Transverse colon (tissue), 4 donors: ENCODE data around the gene SMIM31. TPM values are rescaled to one million over a fixed set of nuclear protein-coding genes. Genes with fewer than 3 reads are reported as not detected.
A peak's percentile ranks its signal among the peaks of the same experiment; 100 is the strongest.

Source experiments
- DNase-seq: peaks from one replicate; pipeline ENCODE4 v3.0.0-alpha.2; 2019
- H3K27ac ChIP-seq, 4 donors: fragments of 200-600 bp; sonication (generic); 2 replicates each; pipeline ENCODE4 v1.5.1; 2016 to 2018; ENCODE audit warnings: inconsistent platforms in 4 of 4
- H3K27me3 ChIP-seq: fragments of 200-600 bp; sonication (generic); 2 replicates; pipeline ENCODE4 v1.5.1; 2017; ENCODE audit warnings: inconsistent platforms
- H3K36me3 ChIP-seq, 4 donors: fragments of 200-600 bp; sonication (generic); 2 replicates each; pipeline ENCODE4 v1.5.1; 2017 to 2019; ENCODE audit warnings: inconsistent platforms in 4 of 4
- H3K4me1 ChIP-seq, 4 donors: fragments of 200-600 bp; sonication (generic); 2 replicates each; pipeline ENCODE4 v1.5.1; 2017 to 2020; ENCODE audit warnings: inconsistent platforms in 4 of 4
- H3K4me3 ChIP-seq, 4 donors: fragments of 200-600 bp; sonication (generic); 1 replicate in 1 of 4; 2 replicates in 3 of 4; pipeline versions ENCODE4 v1.5.1 to v1.6.1; 2017 to 2019; ENCODE audit warnings: inconsistent platforms in 4 of 4
- H3K9me3 ChIP-seq, 2 donors: fragments of 200-600 bp; sonication (generic); 2 replicates each; pipeline ENCODE4 v1.5.1; 2017 to 2019; ENCODE audit warnings: inconsistent platforms in 2 of 2
- CTCF ChIP-seq, 5 experiments: fragments of 200-600 bp in 3 of 5; fragments of 450-650 bp in 2 of 5; sonication (generic) in 3 of 5; IDR thresholded peaks; 1 replicate in 2 of 5; 2 replicates in 3 of 5; pipeline ENCODE4 v1.5.1; 2016 to 2017; ENCODE audit warnings: antibody characterized with exemption in 5 of 5, inconsistent platforms in 3 of 5, mild to moderate bottlenecking in 2 of 5, moderate library complexity in 1 of 5
- EP300 ChIP-seq: sonication (generic); formaldehyde crosslinking; IDR thresholded peaks from one replicate; pipeline ENCODE4 v1.6.1; 2017; ENCODE audit warnings: antibody characterized with exemption, low read depth
- POLR2A ChIP-seq: fragments of 450-650 bp; IDR thresholded peaks from one replicate; pipeline ENCODE4 v1.6.1; 2016; ENCODE audit warnings: antibody characterized with exemption, mild to moderate bottlenecking, moderate library complexity
- POLR2AphosphoS5 ChIP-seq, 3 donors: sonication (generic); formaldehyde crosslinking; IDR thresholded peaks; one replicate each; pipeline ENCODE4 v1.6.1; 2016; ENCODE audit warnings: antibody characterized with exemption in 3 of 3
- WGBS, 2 donors: methylation state at CpG; one replicate each; pipeline ENCODE4 v1.1.5; 2018; ENCODE audit warnings: low coverage in 1 of 2; 5-methylcytosine and 5-hydroxymethylcytosine counted together
- in situ Hi-C, 4 donors: fragments of 200-750 bp; cut with MboI; loops; one replicate each; pipeline versions ENCODE4 v1.15.0 to v1.15.1; 2017; ENCODE audit warnings: low sequenced_read_pairs in 3 of 4, low pct_ligation_motif_present in 1 of 4, low pct_unique_long_range_greater_than_20kb in 1 of 4
- intact Hi-C: fragments of 100-400 bp; cut with DNase I; formaldehyde crosslinking; loops from one replicate; pipeline ENCODE4 v1.15.1; 2023; ENCODE audit warnings: low total_unique reads
- total RNA-seq, 4 donors: library from RNA; depleted of rRNA; stranded (reverse); fragments of >200 nt; gene quantifications; one replicate each; pipeline ENCODE4 v1.1.0, GENCODE V29; 2016

SMIM31 gene
- total RNA-seq, 4 donors from 2014 or later: 1.9 to 11.1 (median 6.2) TPM

- no peak overlapping the region for H3K27ac ChIP-seq
- no peaks in the 10 kb centered on the region for H3K9me3 ChIP-seq
- no peak for DNase-seq
- intact Hi-C loops (no loop called here), in situ Hi-C loops (loop anchor here in 2 of 4 donors (25.0 kb wide), 1 partner anchor 307 kb away; no protein-coding TSS in a partner anchor)
- 0 to 56% methylated on average over 3 to 7 of the region's 7 CpGs for WGBS, 2 donors
- no peak for TF ChIP-seq EP300
- peak; percentile 55 to 71 (median 66) for TF ChIP-seq CTCF (IDR thresholded peaks at IDR 0.05)
- peaks cover 0 to 6% (median 3%) of the 10 kb centered on the region in 4 donors for H3K4me1 ChIP-seq
- no peak overlapping the region for H3K4me3 ChIP-seq
- H3K27me3 ChIP-seq: no peaks in the 10 kb centered on the region
- no peaks in the 10 kb centered on the region for H3K36me3 ChIP-seq
Measured at GRCh38 chr4:164779811-164780216, 25.9 kb downstream of the SMIM31 start.

GRCh38 chr4:164780839-164781238, 26.9 kb downstream of the SMIM31 start:
- Histone ChIP-seq H3K4me1 (no peaks in the 10 kb centered on the region), H3K27ac (no peak overlapping the region), H3K4me3 (no peak overlapping the region), H3K27me3 (no peaks in the 10 kb centered on the region), H3K36me3 (no peaks in the 10 kb centered on the region), H3K9me3 (no peaks in the 10 kb centered on the region)
- in situ Hi-C loops: loop anchor here in 2 of 4 donors (25.0 kb wide), 1 partner anchor 306 kb away; no protein-coding TSS in a partner anchor
- 87 to 93% methylated on average over 3 of the region's 3 CpGs for WGBS, 2 donors
- intact Hi-C loops: no loop called here
- TF ChIP-seq POLR2AphosphoS5 (IDR thresholded peaks at IDR 0.05) (no peak), EP300 (no peak), CTCF (IDR thresholded peaks at IDR 0.05) (no peak), POLR2A (no peak)
- no peak for DNase-seq

- WGBS, 2 donors: 71 to 74% methylated on average over 6 of the region's 6 CpGs
- Histone ChIP-seq H3K27me3 (no peaks in the 10 kb centered on the region), H3K4me3 (no peak overlapping the region), H3K36me3 (no peaks in the 10 kb centered on the region), H3K27ac (no peak overlapping the region), H3K4me1 (no peaks in the 10 kb centered on the region), H3K9me3 (no peaks in the 10 kb centered on the region)
- in situ Hi-C loops: loop anchor here in 2 of 4 donors (25.0 kb wide), 1 partner anchor 303 kb away; no protein-coding TSS in a partner anchor
- no peak for DNase-seq
- TF ChIP-seq POLR2AphosphoS5 (IDR thresholded peaks at IDR 0.05): no peak
- no peak for TF ChIP-seq CTCF (IDR thresholded peaks at IDR 0.05)
- TF ChIP-seq EP300: no peak
- TF ChIP-seq POLR2A: no peak
- intact Hi-C loops: no loop called here
Measured at GRCh38 chr4:164783976-164784375, 30.0 kb downstream of the SMIM31 start.

GRCh38 chr4:164789047-164789446, 35.1 kb downstream of the SMIM31 start:
- no peak for DNase-seq
- Histone ChIP-seq H3K9me3 (no peaks in the 10 kb centered on the region), H3K4me1 (no peaks in the 10 kb centered on the region), H3K4me3 (no peak overlapping the region), H3K27me3 (no peaks in the 10 kb centered on the region), H3K27ac (no peak overlapping the region), H3K36me3 (no peaks in the 10 kb centered on the region)
- in situ Hi-C loops (loop anchor here in 2 of 4 donors (25.0 kb wide), 1 partner anchor 298 kb away; no protein-coding TSS in a partner anchor), intact Hi-C loops (no loop called here)
- TF ChIP-seq POLR2A: no peak
- TF ChIP-seq CTCF (IDR thresholded peaks at IDR 0.05): no peak
- no peak for TF ChIP-seq EP300
- TF ChIP-seq POLR2AphosphoS5 (IDR thresholded peaks at IDR 0.05): no peak
- WGBS, 2 donors: 90 to 95% methylated on average over 1 of the region's 1 CpG
